GM23338 (cell line): Measurements from ENCODE around the gene CIB1.

ENCODE experiments used
- CREB1 ChIP-seq: fragments of 250-450 bp; sonication (Bioruptor Pico); IDR thresholded peaks from 2 replicates; pipeline ENCODE4 v1.5.0; 2020; ENCODE audit warnings: low read depth, mild to moderate bottlenecking, moderate library complexity
- EZH2 ChIP-seq: fragments of 200-600 bp; sonication (generic); IDR thresholded peaks from one replicate; pipeline ENCODE4 v1.8.0; 2017; ENCODE audit warnings: antibody characterized with exemption, mild to moderate bottlenecking, low read depth; ENCODE audit not compliant: unreplicated experiment
- EZH2phosphoT487 ChIP-seq: fragments of 200-600 bp; sonication (generic); IDR thresholded peaks from one replicate; pipeline ENCODE4 v1.8.1; 2018; ENCODE audit warnings: antibody characterized with exemption; ENCODE audit not compliant: unreplicated experiment
- NANOG ChIP-seq: IDR thresholded peaks from 2 replicates; pipeline ENCODE4 v1.6.1; 2016; ENCODE audit warnings: antibody characterized with exemption, borderline replicate concordance
- TF ChIP-seq, protein P1 (sequence below), 2 experiments: fragments of 200-600 bp in 1 of 2; sonication (generic) in 1 of 2; conservative IDR thresholded peaks; 2 replicates each; pipeline versions ENCODE4 v1.5.1 to v1.6.1; 2016 to 2017; ENCODE audit warnings: antibody characterized with exemption in 2 of 2, low read depth in 2 of 2, mild to moderate bottlenecking in 2 of 2, moderate library complexity in 1 of 2

DNA sequence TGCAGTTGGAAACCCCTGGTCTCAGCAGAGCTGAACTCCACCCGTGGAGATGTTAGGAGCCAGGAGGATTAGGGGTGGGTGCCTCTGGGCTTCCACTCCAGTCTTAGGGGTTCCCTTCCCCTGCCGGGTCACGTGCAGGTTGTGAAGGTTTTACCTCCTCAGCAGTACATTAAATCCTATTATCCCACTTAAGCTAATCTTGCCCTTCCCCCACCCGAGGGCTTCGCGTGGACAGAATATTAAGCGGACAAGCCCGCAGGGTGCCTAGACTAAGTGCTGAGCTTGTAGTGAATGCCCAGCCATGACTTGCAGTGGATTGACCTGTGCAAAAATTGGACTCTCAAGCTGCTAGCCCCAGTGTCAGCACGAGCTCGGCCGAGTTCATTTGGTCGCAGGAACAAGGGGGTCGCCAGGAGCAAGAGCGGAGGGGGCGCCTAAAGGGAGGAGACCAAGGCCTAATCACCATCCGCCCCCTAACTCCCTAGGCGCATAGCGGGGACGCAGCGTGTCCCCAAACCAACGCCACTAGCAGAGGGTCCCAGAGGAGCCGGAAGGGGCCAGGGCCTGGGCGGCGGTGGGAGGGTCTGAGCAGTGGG lies 33.1 kb downstream of the CIB1 start:
- TF ChIP-seq, protein P1, sequence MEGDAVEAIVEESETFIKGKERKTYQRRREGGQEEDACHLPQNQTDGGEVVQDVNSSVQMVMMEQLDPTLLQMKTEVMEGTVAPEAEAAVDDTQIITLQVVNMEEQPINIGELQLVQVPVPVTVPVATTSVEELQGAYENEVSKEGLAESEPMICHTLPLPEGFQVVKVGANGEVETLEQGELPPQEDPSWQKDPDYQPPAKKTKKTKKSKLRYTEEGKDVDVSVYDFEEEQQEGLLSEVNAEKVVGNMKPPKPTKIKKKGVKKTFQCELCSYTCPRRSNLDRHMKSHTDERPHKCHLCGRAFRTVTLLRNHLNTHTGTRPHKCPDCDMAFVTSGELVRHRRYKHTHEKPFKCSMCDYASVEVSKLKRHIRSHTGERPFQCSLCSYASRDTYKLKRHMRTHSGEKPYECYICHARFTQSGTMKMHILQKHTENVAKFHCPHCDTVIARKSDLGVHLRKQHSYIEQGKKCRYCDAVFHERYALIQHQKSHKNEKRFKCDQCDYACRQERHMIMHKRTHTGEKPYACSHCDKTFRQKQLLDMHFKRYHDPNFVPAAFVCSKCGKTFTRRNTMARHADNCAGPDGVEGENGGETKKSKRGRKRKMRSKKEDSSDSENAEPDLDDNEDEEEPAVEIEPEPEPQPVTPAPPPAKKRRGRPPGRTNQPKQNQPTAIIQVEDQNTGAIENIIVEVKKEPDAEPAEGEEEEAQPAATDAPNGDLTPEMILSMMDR (conservative IDR thresholded peaks at IDR 0.05; ENCODE audit: low read depth in 2 of 2) = no peak
- no peak for TF ChIP-seq CREB1
- TF ChIP-seq NANOG = no peak
- TF ChIP-seq EZH2 = no peak
- no peak for TF ChIP-seq EZH2phosphoT487
